Middle frontal gyrus (tissue), 1 donor: ENCODE measurements around the gene IBA57.
"Not testable (repeated sequence)": the region's sequence is repeated elsewhere in the genome, so short reads cannot be mapped to it uniquely, and the experiment has no call there.

Experiments
- DNase-seq: peaks from one replicate; pipeline ENCODE4 v3.0.0-alpha.2; 2015; ENCODE audit warnings: low spot score; ENCODE audit errors: extremely low spot score

The IBA57 gene

GRCh38 chr1:228212415-228212965, 46.9 kb downstream of the IBA57 start:
- DNase-seq = no peak

- DNase-seq = peak; percentile 17
These were observed 47.6 kb downstream of the IBA57 start for GRCh38 chr1:228212966-228213844.

- DNase-seq = no peak
These were observed 48.6 kb downstream of the IBA57 start for GRCh38 chr1:228213917-228214808.

- DNase-seq = no peak
These were observed 49.5 kb downstream of the IBA57 start for GRCh38 chr1:228214921-228215662.

- no peak for DNase-seq
These were observed 50.1 kb downstream of the IBA57 start for GRCh38 chr1:228215663-228216116.

GRCh38 chr1:228216371-228217320, 51.0 kb downstream of the IBA57 start:
- DNase-seq = no peak

GRCh38 chr1:228217551-228218344, 52.1 kb downstream of the IBA57 start:
- no peak for DNase-seq

- DNase-seq = no peak
These were observed 53.1 kb downstream of the IBA57 start for GRCh38 chr1:228218513-228219244.

DNA sequence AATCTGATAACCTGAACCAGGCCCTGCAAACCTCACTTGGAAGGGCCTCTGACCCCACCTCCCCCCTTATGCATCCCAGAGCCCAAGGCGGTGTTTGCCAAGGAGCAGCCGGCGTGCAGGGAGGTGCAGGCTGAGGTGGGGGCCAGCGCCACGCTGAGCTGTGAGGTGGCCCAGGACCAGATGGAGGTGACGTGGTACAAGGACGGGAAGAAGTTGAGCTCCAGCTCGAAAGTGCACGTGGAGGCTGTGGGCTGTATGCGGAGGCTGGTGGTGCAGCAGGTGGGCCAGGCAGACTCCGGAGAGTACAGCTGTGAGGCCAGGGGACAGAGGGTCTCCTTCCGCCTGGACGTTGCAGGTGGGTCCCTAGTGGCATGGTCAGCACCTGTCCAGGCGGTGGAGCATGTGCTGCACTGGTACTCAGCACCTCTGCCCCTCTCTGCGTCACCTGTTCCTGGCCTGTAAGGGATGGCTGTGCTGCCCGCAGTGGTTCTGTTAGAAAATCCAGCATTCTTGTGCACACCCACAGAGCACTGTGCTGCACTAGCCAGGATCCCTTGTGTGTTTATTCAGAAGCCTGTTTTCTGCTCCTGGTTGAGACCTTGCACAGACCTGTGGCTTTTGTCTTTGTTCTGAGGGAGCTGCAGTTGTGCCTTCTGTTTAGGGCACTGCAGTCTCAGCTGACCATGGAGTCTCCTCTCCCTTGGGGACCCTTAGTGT, 53.8 kb downstream of the IBA57 start:
- DNase-seq = no peak

- no peak for DNase-seq
These were observed 54.6 kb downstream of the IBA57 start for GRCh38 chr1:228219962-228220780.

DNA sequence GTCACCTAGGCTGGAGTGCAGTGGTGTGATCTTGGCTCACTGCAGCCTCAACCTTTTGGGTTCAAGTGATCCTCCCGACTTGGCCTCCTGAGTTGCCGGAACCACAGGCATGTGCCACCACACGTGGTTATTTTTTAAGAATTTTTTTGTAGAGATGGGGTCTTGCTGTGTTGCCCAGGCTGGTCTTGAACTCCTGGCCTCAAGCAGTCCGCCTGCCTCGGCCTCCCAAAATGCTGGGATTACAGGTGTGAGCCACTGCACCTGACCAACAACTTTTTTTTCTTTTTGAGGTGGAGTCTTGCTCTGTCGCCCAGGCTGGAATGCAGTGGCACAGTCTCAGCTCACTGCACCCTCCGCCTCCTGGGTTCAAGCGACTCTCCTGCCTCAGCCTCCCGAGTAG, 55.5 kb downstream of the IBA57 start:
- not testable (repeated sequence) for DNase-seq

GRCh38 chr1:228222548-228222947, 56.9 kb downstream of the IBA57 start:
- DNase-seq = no peak

DNA sequence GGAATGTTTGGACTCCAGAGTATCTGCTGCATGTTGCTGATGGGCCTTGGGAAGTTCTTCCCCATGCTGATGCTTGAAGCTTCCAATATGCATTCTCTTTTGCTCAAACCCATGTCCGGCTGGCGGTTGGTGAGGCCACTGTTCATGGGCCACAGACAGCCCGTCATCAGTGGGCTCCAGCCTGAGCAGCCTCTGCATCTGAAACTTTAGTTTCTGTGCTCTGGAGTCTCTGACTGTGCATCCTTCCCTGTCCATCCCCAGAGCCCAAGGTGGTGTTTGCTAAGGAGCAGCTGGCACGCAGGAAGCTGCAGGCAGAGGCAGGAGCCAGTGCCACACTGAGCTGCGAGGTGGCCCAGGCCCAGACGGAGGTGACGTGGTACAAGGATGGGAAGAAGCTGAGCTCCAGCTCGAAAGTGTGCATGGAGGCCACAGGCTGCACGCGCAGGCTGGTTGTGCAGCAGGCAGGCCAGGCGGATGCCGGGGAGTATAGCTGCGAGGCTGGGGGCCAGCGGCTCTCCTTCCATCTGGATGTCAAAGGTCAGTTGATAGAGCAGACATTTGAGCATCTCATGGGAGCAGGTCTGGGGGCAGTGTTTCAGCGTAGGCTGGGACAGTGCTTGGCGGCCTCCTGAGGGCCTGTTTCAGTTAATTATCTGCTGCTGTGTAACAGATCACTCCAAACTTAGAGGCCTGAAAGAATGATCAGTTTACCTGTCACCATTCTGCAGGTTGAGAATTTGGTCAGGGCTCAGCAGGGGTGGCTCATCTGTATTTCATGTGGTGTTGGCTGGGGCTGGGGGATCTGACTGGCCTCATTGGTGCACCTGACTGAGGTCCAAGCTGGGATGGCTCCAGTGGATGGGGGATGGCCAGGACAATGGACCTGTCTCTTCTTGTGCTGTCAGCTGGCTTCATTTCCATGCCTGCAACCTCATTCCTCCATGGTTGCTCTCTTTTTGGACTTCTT, 58.9 kb downstream of the IBA57 start:
- no peak for DNase-seq

DNA sequence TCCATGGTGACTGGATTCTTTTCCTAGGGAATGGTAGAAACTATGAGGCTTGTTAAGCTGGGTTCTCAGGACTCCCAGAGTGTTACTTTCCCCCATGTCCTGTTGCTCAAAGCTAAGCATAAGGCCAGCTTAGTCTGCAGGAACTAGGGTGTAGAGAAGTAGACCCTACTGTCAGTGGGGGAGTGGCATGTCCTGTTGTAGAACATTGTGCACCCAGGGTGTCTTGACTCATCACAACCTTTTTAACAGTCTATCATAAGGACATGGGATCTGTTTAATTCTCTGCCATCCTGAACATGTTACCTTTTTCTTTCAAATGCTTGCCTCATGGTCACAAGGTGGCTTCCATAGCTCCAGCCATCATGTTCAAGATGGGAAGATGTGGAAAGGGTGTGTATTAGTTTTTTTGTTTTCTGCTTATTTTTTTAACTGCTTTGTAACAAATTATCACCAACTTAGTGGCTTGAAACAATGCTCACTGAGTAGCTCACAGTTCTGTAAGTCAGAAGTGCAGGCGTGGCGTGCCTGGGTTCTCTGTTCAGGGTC, 59.6 kb downstream of the IBA57 start:
- no peak for DNase-seq

- no peak for DNase-seq
These were observed 60.1 kb downstream of the IBA57 start for GRCh38 chr1:228225740-228226139.
